GM18499 (cell line): ENCODE measurements around the gene SLC48A1.

ENCODE experiments used
- ATAC-seq: cut with Tn5 transposase; IDR thresholded peaks from one replicate; pipeline ENCODE4 v1.9.1; 2021; ENCODE audit warnings: moderate number of reproducible peaks; ENCODE audit not compliant: insufficient read depth, unreplicated experiment

SLC48A1 gene

GRCh38 chr12:47773062-47773857 is at the start of gene SLC48A1:
Gene SLC48A1, plus strand, starts transcription at chr12:47773238. Its CDS starts 67 bp downstream, at chr12:47773305.
- no peak for ATAC-seq

DNA sequence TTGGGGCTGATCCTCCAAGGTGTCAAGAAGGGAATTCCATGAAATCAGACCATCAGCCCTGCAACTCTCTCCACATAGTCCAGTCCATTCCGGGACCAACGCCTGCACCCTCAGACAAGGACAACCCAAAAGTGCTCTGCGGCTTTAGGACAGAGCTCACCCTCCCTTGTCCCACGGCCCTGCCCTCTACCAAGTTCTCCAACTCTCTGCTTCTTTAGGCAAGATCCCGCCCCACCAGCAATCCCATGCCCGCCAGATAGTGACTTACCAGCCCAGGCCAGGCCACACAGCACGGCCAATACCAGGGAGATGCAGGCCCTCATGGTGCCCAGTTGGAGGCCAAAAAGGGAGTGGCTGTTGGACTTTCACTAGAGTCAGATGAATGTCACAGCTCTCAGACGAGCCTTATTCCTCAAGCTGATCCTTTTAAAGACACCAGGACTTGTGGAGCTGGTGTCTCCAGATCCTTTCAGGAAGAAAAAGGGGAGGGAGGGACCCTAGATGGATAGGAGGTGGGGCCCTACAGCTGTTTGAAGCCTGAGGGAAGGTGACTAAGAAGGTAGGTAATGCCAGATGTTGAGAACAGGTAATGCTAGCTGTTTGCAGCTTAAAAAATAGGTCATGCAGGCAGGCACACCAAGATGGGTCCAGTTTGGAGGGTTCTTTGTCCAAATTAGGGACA is 47.8 kb upstream of the SLC48A1 start, which contains the start of gene ENDOU:
ENDOU (minus strand) TSS at position 400 of the 682 bp plus-strand sequence; CDS start at position 323, 77 bp downstream.
- no peak for ATAC-seq

GRCh38 chr12:47725893-47726292 is 47.1 kb upstream of the SLC48A1 start:
- ATAC-seq = peak; percentile 73

- no peak for ATAC-seq
Measured at GRCh38 chr12:47729233-47729632, 43.8 kb upstream of the SLC48A1 start.

- no peak for ATAC-seq
Measured at GRCh38 chr12:47730341-47730744, 42.7 kb upstream of the SLC48A1 start.

GRCh38 chr12:47731723-47732122 is 41.3 kb upstream of the SLC48A1 start:
- ATAC-seq = no peak

DNA sequence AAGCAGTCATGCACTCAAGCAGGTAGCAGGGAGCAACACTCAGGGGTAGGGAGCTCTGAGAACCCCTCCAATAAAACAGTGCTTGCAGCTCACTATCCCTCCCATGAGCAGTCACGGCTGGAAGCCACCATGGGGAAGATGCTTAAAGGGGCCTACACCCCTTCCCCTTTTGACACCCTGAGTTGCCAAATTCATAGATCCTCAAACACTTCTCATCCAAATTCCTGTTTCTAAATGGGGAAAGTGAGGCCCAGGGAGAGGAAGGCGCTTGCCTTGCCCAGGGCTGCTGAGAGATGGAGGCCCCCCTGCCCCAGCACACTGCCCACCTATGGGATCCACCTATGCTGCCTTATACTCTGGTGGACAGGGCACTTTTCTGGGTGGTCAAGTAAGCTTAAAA is 40.5 kb upstream of the SLC48A1 start:
- no peak for ATAC-seq

DNA sequence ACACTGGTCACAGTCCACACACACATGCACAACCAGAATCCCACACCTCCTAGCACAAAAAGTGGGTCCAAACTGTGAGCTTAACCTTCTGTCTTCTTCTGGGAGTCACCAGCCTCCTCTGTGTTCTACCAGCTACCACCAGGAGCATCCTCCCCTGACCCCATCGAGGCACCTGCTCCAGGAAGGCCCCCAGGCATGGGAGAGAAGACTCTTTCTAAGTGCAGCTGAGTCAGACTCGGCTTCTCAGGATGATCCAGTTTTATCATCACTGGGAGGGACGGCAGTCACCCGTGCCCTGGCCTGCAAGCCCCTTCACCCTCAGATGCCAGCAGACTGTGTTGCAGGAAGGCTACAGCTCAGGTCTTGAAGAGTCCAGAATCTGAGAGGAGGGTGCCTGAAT is 39.9 kb upstream of the SLC48A1 start:
- ATAC-seq = no peak

GRCh38 chr12:47734725-47735480 is 38.1 kb upstream of the SLC48A1 start:
- ATAC-seq = no peak

DNA sequence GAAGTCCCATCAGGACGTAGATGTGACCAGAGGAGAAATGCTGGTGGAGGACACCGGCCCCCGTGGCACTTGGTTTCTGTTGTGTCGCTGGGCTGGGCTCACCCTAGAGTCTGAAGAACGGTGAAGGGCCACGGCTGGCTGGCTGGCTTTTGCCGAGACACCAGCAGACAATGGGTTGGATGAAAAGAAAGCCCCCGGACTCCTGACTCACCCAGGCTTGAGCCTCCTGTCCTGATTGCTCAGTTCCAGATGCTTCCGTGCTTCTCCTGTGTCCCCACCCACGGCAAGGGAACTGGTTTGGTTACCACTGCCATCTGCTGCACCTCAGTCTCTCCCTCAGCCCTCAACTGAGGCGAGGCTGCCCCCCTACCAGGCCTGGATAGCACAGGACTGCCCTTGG is 37.4 kb upstream of the SLC48A1 start:
- no peak for ATAC-seq

DNA sequence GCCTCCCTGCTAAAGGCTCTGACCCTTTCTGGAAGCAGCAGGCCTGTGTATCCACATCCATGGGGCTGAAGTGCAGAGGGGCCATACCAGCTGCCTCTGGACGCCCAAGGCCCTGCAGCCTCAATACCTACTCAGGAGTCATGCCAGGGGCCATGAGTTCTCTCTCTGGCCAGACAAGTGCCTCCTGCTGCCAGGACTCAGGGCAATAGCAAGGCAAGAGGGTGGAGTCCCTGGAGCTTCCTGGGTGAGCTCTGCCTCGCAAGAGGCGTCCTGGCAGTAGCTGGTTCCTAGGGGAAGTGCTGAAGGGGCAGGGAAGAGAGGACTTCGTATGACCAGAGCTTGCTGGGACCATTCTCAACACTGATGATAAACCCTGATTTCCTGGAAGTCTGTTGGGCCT is 36.8 kb upstream of the SLC48A1 start:
- no peak for ATAC-seq

GRCh38 chr12:47736877-47737676 is 36.0 kb upstream of the SLC48A1 start:
- ATAC-seq = no peak

- ATAC-seq = no peak
Measured at GRCh38 chr12:47737936-47738594, 35.0 kb upstream of the SLC48A1 start.

GRCh38 chr12:47739297-47739696 is 33.7 kb upstream of the SLC48A1 start:
- ATAC-seq = no peak

DNA sequence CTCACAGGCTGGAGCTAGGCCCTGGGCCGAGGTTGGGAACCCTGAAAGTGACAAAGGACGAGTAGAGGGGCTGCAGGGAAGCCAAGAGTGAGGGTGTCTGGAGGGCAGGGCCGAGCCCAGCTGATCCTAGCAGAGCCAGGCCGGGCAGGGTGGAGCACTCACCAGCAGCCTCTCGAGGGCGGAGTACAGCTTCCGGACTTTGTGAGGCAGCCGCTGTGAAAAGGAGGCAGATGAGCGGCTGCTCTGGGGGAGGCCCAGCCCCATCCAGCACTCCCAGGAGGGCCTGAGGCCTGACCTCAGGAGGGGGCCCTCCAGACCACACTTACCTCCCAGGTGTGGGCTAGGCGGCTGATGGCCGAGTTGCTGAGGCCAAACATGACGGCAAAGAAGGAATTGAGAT is 33.1 kb upstream of the SLC48A1 start:
- ATAC-seq = no peak

DNA sequence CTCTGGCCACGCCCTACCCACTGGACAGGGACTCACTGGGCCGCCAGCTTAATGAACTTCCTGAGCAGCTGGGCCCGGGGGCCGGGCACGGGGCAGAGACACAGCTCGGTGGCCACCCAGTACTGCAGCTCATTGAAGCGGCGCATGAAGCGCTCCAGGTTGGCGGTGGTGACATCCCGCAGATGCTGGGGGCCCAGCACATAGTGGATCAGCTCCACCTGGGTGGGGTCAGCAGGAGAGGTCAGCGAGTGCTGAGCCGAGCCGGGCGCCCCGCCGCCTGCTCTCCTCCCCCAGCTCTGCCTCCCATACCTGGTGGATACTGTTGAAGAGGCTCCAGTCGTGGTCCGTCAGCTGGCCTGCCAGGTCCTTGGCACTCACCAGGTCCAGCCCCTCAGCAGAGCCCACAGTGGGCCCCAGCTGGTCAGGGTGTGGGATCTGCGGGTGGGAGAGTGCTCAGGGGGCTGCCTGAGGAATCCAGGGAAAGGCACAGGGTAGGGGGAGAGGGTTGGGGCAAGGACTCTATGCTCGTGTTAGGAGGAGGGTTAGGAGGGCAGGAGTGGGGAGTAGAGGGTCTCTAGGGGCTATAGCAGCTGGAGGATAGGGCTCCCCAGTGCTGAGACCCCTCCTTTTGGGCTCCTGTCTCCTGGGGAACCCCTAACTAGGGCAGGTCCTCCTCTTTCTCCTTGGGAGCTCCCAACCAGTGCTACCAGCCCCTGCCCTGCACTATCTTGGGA is 32.3 kb upstream of the SLC48A1 start:
- no peak for ATAC-seq

DNA sequence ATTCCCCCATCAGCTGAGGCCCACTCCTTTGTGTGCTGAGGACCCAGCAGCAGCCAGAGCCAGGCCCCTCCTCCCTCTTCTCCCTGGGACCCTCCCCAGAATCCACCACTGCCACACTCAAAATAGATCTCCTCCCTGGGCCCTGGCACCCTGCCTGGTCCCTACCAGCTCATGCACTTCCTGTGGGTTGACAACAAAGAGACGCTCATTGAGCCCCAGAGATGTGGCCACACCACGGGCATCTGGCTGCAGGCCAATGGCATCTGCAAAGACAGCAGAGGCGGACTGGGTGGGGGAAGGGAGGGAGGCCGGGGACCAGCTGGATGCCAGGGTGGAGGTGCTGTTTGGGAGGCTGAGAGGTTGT is 31.7 kb upstream of the SLC48A1 start:
- ATAC-seq = no peak

DNA sequence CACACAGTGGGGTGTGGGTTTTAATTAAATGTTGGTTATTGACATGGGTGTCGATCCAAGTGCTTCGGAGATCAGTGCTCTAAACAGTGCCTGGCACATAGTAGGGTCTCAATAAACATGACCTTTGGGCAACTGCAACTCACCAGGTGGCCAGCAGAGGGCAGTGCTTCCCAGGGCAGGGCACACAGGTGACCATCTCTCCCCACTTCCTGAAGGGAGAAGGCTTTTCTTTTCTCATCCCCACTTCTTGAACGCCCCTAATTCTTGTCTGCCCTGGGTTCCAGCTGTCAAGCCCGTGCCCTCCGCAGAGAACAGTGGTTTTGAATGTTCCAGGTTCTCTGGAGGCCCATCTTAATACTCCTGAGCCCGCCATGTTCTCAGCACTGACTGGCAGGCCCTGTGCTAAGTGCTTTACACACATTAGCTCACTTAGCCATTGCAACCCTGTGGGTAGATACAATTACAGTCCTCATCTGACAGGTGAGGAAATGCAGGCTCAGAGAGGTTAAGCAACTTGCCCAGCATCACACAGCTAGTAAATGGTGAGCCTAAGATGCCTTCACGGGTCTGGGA is 30.7 kb upstream of the SLC48A1 start:
- no peak for ATAC-seq
